IPS-NIHi11 (cell line): ENCODE measurements around the gene SFXN3.
"Not testable (repeated sequence)": the region's sequence is repeated elsewhere in the genome, so short reads cannot be mapped to it uniquely, and the experiment has no call there.

Experiments
- DNase-seq: peaks from one replicate; pipeline ENCODE4 v3.0.0; 2012; ENCODE audit warnings: mixed read lengths, low spot score

SFXN3 gene

DNA sequence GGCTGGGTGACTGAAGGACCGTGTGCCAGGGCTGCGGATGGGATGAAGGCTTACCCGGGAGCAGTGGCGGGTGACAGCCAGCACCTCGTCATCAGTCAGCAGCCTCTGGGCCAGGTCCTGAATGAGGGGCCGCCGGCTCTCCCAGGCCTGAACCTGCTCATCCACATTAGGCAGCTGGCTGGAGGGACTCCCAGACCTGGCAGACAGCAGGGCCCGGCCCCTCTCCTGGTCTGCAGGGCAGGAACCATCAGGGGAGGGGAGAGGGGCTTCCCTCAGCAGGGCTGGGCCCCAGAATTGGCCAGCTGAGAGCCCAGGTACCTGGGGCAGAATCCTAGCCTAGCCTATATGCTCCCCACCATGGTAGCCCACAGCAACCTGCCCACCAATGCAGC, 15.5 kb upstream of the SFXN3 start:
- no peak for DNase-seq

DNA sequence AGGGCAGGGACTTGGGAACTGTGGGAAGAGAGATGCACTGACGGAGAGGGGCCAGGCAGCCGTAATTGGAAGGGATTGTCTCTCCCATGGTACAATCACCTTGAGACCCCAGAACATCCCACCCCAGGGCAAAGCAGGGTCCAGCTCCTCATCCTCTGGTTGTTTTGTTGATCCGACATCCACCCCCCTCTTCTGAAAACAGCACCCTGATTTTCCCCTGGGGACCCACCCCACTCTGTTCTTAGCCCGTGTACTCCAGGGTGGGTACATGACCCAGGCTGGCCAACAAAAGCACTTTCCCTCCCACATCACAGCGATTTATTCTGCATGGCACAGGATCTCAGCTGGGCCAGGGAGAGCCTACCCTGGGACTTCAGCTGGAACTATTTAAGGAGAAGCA, 14.2 kb upstream of the SFXN3 start:
- DNase-seq, result no peak

DNA sequence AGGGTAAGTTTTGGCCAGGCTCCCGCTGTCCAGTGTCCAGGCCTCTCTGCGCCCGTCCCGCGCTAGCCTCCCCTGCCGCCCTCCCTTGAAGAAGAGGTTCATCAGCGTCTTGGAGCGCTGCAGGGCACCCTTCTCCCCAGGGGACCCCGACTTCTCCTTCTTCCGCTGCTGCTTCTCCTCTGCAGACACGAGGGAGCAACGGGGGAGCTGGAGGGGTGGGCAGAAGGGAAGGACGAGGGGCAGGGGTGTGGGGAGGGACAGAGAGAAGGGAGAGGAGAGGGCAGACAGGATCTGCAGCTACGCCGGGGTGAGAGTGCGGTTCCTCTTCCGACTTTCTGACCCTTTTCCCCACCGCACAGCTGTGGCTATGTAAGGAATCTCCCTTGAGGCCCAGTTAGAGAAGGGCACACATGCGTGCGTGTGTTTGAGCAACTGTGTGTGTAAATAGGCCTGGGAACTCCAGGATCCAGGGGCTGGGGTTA, 12.9 kb upstream of the SFXN3 start:
- peak; percentile 50 for DNase-seq

DNA sequence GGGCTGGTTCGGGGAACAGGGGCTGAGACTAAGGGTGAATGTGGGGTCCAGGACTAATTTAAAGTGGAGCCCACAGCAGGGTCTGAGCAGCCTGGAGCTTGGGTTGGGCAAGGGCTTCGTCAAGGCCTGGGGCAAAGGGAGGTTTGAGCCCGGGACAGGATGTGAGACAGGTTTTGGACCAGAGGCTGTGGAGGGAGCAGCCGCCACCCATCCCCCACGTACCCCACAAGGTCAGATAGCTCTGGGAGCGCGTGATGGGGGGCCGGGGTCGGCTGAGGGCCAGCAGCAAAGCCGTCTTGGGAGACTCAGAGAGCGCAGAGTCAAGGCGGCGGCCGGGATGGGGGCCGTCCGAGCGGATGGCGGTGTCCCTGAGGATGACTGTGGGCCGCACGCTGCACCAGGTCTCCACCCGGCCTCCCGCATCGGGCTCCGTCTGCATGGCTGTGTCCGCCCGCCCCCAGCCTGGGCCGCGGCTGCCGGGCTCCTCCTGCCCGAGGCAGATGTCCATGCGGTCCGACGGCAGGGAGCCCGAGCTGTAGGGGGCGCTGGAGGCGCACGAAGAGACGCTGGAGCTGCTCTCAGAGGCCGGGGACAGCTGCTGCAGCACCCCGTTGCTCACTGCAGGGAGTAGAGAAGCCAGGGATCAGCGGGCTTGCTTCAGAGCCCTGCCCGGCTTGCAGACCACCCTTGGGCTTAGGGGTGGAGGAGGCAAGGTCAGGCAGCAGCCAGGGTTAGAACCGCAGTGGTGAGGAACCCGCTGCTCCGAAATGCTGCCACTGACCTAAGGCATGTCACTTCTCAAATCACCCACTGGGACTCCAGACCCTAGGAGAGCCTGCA, 12.2 kb upstream of the SFXN3 start:
- peak; percentile 95 for DNase-seq

DNA sequence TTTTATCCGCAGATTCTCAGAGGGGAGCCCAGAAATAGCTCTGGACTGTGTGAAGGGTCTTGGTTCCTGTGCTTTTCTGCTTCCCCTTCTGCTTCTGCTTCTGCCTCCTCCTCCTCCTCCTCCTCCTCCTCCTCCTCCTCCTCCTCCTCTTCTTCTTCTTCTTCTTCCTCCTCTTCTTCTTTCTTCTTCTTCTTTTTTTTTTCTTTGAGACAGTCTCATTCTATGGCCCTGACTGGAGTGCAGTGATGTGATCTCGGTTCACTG, 11.7 kb upstream of the SFXN3 start:
- DNase-seq, result no peak

DNA sequence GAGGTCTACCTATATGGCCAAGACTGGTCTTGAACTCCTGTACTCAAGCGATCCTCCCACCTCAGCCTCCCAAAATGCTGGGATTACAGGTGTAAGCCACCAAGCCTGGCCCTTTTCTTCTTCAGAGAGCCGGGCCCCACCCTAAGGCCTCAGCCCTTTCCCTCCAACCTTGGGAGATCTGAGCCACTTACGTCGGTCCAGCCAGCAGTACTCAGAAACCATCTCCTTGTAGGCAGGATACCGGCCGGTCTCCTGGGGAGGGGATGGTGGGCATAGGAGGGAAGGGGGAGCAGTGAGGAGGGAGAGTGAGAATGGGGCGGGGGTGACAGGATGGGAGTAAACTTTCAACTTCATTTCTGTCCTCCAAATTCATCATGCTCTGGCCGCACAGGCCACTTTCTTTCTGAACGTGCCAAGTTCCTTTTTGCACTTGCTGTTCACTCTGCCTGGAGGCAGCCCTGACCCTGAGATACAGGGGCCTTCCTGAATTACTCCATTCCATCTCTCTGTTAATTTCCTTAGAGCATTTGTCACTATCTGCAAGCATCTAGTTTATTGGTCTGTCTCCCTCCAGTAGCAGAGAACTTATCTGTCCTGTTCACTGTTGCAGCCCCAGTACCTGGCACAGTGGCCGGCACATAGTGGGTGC, 10.5 kb upstream of the SFXN3 start:
- no peak for DNase-seq

DNA sequence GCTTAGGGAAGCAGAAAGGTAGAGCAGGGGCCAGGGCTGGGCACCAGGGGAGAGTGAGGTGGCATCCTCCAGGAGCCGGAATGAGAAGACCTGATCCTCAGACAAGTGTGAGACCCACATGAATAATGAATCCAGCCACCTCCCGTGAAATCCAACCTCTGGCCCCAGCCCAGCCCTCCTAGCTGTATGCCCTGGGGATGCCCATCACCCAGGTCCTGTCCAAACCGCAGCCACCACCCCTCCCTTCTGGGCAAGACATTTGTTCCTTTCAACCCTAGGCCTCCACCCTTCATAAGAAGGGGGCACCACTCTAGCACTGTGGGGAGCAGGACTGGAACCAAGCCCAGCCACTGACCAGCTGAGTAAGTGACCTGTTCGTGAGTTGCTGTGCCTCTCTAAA, 9.8 kb upstream of the SFXN3 start:
- DNase-seq, result no peak

DNA sequence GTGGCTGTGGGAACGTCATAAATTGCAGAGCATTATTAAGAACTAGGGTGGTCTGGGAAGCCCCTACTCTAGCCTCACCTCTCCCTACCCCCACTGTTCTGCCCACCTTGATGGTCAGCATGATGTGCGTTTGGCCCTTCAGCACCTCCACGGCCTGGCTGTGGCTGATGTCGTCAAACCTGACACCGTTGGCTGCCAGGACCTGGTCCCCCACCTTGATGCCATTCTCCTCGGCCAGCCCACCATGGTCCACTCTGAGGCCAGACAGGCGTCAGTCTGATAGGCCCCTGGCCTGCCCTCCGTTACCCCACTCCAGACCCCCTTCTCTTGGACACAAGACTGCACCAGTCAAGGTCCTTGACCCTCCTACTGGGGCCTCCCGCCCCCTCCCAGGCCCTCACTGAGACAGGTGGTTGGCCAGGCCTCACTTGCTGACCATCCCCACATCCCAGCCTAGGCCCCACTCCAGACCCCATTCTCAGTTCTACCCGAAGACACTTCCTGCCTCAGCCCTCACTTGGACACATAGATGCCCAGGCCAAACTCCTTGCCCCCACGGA, 9.3 kb upstream of the SFXN3 start:
- no peak for DNase-seq

DNA sequence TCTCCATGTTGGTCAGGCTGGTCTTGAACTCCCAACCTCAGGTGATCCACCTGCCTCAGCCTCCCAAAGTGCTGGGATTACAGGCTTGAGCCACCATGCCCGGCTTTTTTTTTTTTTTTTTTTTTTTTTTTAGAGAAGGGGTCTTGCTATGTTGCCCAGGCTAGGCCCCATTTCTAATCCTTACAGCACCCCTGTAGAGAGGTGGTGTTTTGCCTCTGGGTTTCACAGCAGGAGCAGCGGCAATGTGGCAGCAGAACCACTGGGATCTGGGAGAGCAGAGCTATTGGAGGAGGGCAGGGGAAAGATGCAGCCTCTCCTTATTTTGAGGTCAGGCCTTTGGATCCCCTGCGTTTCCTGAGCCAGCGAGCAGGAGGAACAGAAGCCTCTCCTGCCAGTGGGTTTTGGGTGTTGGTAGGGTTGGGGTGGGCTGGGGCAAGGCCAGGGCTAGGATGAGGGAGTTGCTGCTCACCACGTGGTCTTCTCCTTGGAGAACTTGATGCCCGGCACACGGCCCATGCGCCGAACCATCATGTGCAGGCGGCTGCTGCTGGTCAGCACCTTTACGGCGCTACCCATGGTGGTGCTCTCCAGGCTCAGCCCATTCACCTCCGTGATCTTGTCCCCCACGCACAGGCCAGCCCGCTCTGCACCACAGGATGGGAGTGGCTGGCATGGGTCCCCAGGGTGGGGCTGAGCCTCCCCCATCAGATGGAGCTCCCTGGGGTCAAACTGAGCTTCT, 7.9 kb upstream of the SFXN3 start:
- no peak for DNase-seq

DNA sequence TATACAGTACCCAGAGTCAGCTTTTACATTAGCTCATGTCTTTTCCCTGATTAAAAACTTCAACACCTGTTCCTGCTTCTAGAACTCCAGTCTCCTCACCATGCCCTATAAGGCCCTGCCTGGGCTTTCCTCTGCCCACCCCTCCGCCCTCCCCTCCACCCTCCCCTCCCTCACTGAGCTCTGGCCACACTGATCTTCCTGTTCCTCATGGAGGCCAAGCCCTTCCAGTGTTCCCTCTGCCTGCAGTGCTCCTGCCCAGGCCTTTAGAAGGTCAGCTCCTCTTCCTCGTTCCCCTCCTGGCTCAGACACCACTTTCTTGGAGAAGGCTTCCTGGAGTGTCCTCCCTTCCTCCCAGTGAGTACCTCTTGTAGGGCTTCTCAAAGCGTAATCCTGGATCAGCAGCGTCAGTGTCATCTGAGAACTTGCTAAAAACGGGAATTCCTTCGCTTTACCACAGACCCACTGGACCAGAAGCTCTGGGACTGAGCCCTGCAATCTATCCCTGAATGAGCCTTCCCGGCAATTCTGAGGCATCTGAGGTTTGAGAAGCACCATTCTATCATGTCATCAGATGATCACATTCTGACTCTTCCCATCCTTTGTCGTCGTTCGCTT, 3.8 kb upstream of the SFXN3 start:
- DNase-seq, result no peak

DNA sequence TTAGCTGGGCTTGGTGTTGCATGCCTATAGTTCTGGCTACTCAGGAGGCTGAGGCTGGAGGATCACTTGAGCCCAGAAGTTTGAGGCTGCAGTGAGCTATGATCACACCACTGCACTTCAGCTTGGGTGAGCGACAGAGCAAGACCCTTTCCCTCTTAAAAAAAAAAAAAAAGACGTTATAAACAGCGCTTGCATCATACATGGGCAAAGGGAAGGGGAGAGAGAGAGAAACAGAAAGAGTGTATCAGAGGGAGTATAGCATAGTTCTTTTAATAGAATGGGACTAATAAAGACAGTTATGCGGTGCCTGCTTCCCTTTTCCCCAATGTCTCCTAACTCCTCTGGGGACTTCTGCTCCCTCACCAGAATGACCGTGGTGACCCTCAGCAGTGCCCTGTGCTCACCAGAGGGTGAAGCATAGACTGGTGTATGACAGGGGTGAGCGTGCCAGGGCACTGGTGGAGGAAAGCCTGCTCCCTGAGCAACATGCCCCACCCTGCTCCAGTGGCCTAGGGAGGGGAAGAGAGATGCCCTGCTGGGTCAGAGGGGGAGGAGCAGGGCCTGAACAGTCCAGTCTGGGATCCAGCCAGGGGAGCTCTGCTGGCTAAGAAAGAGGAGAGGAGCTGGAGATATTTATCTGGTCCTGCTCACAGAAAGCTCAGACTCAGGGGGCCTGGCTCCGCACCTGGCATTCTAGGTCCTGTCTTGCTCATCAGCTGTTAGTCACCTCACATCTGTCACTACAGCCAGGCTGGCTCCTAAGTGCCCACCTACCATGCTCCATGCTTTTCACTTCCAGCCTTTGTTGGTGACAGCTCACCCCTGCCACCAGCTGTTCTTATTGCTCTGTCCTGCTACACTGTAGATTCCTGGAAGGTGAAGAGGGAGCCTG, 2.3 kb upstream of the SFXN3 start:
- DNase-seq, result peak; percentile 35

DNA sequence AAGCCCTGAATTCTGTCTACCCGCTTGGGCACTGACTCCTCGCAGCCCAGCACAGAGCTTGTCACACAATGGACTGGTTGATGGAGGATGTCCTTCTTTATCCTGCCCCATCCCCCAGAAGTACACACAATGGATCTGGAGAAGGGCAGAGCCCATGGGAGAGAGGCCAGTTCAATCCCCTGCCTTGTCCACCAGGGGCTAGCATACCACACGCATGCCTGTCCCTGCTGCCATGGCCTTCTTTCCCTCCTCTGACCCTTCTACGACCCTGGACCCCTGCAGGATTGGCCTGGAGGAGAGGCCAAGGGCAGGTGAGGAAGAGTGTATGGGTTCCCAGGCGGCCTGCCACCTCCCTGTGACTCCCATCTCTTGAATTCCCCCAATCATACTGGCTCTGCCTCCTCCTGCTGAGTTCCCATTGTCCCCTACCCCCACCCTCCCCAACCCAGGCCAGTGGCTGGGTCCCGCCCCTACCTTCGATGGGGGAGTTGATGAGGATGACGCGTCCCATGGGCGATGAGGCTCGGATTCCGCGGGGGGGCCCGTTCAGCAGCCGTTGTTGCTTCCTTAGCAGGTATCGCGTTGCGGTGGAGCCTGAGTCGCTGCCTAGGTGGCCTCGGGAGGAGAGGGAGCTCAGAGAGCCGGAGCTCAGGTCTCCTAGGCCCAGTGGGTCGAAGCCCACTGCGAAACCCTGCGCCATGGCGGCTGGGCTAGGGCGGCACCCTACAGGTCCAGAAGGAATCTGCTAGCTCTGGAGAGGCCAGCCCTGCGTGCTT, 1.3 kb upstream of the SFXN3 start:
- DNase-seq, result peak; percentile 47

DNA sequence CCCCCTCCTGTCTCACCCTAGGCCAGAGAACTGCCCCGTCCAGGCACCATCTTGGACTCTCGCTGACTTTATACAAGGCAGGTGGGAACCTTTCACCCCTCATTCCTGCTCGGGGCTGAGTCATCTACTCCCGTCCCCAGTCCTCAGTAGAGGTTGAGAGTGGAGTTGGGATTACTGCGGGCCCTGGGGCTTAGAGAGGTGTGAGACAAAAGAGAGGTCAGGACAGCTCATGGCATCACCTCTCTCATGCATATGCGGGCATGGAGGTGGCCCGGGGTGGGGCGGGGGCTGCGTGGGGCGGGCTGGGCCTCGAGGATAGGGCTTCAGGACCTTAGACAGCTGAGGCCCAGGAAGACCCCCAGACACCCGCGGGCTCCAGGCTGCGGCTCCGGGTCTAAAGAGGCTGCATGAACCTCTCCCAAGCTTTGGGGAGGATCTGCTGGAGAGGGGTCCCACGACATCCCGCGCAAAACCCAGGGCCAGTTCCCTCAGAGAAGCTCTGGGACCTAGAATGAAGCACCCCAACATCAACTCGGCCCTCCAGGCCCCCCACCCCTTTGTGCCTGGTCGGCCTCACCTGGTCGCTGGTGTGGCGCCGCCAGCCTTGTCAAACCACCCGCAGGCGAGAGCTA, 422 bp upstream of the SFXN3 start:
- peak; percentile 34 for DNase-seq

DNA sequence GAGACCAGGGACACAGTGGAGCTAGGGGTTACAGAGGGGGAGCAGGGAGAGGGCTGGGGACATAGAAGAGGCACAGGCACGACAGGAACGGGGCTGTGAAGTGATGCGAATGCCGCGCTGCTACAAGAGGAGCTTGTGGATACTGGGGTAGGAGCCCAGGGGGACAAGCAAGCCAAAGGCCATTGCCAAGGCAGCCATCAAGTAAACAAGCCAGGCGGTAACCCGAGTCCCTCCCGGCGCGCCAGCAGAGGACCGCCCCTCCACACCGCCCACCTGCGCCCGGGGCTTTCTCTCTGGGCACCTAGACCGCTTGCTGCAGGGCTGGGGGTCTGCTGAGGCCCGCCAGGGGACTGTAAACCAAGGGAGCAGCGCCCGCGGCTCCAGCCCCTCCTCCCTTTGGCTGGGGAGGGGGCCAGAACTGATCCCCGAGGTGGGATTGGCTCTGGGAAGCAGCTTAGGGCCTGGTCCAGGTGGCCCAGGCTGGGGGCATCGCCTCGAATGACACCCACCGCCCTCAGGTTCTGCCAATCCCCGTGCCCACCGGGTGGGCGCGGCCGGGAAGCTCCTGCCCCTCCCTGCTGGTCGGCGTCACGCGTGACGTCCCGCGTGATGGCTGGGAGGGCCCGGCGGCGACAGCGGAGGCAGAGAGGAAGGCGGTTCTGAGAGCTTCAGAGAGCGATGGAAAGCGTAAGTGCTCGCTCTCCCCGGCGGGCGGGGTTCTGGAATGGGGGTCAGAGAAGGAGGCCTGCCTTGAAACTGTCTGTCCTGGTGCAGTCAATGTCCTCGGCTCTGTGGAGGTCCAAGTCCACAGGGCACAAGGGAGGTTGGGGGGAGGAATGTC, 982 bp downstream of the SFXN3 start:
- peak; percentile 71 for DNase-seq

DNA sequence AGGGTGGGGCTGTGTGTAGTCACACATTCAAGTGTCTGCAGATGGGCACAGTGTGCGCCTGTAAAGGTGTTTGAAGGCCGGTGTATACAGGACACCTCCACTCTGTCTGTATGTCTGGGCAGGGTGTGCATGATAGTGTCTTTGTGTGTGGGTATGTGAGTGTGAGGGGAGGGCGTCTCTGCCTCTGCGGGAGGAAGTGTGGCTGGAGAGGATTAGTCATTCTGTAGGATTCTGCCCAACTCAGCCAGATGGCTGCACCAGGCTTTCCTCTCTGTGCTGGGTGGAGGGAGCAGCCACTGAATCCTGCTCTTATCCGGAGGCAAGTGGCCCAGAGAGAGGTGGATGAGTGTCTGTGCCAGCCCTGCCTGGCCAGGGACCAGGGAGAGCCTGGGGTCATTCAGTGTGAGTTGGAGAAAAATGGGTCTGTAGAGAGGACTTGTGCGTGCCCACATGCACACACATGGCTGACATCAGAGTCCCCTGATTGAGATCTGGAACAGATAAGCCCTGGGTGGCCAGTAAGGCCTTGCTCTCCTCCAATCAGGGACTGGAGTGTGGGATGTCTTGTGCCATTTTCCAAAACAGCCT, 1.7 kb downstream of the SFXN3 start:
- DNase-seq, result peak; percentile 40

DNA sequence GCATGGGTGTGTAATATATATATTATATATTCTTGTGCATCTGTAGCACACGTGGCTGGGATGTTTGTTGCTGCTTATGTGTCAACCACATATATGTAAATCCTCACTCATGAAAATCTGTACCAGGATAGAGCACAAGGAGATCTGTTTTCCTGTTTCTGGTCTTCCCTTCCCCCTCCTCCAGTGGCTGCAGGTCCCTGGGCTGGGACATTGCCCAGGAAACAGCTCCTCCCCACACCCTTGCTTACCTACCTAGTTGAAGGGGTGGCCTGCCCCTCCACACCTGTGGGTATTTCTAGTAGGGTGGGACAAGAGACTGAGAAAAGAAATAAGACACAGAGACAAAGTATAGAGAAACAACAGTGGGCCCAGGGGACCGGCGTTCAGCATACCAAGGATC, 2.2 kb downstream of the SFXN3 start:
- DNase-seq, result no peak

DNA sequence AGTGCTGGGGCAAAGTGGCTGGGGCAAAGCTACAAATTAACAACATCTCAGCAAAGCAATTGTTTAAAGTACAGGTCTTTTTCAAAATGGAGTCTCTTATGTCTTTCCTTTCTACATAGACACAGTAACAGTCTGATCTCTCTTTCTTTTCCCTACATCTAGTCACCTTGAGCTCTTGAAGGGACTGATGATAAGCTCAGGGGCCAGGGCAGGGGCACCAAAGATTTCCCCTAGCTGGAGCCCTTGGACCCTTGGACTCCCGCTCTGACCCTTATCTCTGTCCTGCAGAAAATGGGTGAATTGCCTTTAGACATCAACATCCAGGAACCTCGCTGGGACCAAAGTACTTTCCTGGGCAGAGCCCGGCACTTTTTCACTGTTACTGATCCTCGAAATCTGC, 3.4 kb downstream of the SFXN3 start:
- not testable (repeated sequence) for DNase-seq

DNA sequence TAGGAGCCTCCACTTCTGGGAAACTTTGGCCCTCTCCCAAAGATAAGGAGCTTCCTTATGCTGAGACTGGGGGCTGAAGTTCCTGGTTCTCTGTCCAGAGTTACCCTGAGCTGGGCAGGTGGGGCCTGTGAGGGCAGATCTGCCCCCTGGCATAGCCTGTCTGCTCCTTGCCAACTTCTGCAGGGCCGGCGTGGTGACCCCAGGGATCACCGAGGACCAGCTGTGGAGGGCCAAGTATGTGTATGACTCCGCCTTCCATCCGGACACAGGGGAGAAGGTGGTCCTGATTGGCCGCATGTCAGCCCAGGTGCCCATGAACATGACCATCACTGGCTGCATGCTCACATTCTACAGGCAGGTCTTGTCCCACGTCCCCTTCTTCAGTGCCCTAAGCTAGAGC, 4.3 kb downstream of the SFXN3 start:
- no peak for DNase-seq
